HG03045 (cell line): Measurements from ENCODE around the gene RADX.
"Not testable (repeated sequence)": the region's sequence is repeated elsewhere in the genome, so short reads cannot be mapped to it uniquely, and the experiment has no call there.

ENCODE experiments used
- ATAC-seq: cut with Tn5 transposase; IDR thresholded peaks from one replicate; pipeline ENCODE4 v1.9.1; 2021; ENCODE audit warnings: mild to moderate bottlenecking, moderate library complexity; ENCODE audit not compliant: unreplicated experiment

RADX gene

GRCh38 chrX:106611679-106612392 is at the start of gene RADX:
RADX (plus strand) TSS chrX:106611978; CDS start chrX:106612081, 103 bp downstream.
- ATAC-seq: peak; percentile 99

GRCh38 chrX:106564986-106565385 is 46.8 kb upstream of the RADX start:
- ATAC-seq: no peak

GRCh38 chrX:106566362-106566761 is 45.4 kb upstream of the RADX start:
- ATAC-seq: no peak

GRCh38 chrX:106581856-106582255 is 29.9 kb upstream of the RADX start:
- no peak for ATAC-seq

GRCh38 chrX:106585478-106585877 is 26.3 kb upstream of the RADX start:
- no peak for ATAC-seq

GRCh38 chrX:106588801-106589200 is 23.0 kb upstream of the RADX start:
- ATAC-seq: no peak

- no peak for ATAC-seq
Measured at GRCh38 chrX:106599411-106599810, 12.4 kb upstream of the RADX start.

- ATAC-seq: no peak
Measured at GRCh38 chrX:106606571-106606970, 5.2 kb upstream of the RADX start.

- ATAC-seq: no peak
Measured at GRCh38 chrX:106608016-106608415, 3.8 kb upstream of the RADX start.

- peak; percentile 2 for ATAC-seq
Measured at GRCh38 chrX:106611317-106611678, 480 bp upstream of the RADX start.

- peak; percentile 17 for ATAC-seq
Measured at GRCh38 chrX:106612393-106612763, 600 bp downstream of the RADX start.

GRCh38 chrX:106613277-106613676 is 1.5 kb downstream of the RADX start:
- no peak for ATAC-seq

GRCh38 chrX:106615041-106615440 is 3.3 kb downstream of the RADX start:
- ATAC-seq: no peak

GRCh38 chrX:106619797-106620196 is 8.0 kb downstream of the RADX start:
- no peak for ATAC-seq

GRCh38 chrX:106621836-106622235 is 10.1 kb downstream of the RADX start:
- ATAC-seq: no peak

- no peak for ATAC-seq
Measured at GRCh38 chrX:106626789-106627188, 15.0 kb downstream of the RADX start.

- no peak for ATAC-seq
Measured at GRCh38 chrX:106631615-106632014, 19.8 kb downstream of the RADX start.

GRCh38 chrX:106649523-106650428 is 38.0 kb downstream of the RADX start:
- ATAC-seq: peak; percentile 97

- not testable (repeated sequence) for ATAC-seq
Measured at GRCh38 chrX:106653625-106654024, 41.8 kb downstream of the RADX start.

- no peak for ATAC-seq
Measured at GRCh38 chrX:106670631-106671030, 58.9 kb downstream of the RADX start.

GRCh38 chrX:106672527-106672926 is 60.7 kb downstream of the RADX start:
- ATAC-seq: no peak

- no peak for ATAC-seq
Measured at GRCh38 chrX:106680716-106681115, 68.9 kb downstream of the RADX start.
